ENCODE results near the gene KRT39. TPM values are rescaled to one million over a fixed set of nuclear protein-coding genes. Genes with fewer than 3 reads are reported as not detected.
A peak's percentile ranks its signal among the peaks of the same experiment; 100 is the strongest.

KRT39 gene
- total RNA-seq, 1 experiment from 2014 or later, result not detected

DNA sequence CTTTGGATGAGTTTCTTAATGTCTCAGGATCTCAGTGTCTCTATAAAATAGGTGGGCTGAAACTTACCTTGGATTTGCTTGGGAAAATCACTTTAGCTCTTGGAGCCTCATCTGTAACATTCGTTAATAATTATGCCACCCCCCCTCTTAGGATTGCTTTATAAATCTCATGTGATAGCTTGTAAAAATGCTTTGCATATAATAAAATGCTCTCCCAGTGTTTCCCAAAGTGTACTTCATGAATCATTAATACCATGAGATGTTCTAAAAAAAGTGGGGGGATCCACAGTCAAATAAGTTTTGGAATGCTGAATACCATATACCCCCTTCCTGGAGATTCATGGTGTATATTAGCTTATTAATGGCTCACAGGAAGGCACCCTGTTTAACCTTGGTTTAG lies 5.2 kb downstream of the KRT39 start:
- Histone ChIP-seq H3K4me1 (peaks cover 6% of the 10 kb centered on the region; the same call in 1 of the 2 replicates), H3K27ac (no peak overlapping the region), H3K9me3 (replicated peaks) (no peaks in the 10 kb centered on the region), H3K36me3 (no peaks in the 10 kb centered on the region), H3K4me3 (no peak overlapping the region), H3K27me3 (no peaks in the 10 kb centered on the region)
- no peak for DNase-seq

DNA sequence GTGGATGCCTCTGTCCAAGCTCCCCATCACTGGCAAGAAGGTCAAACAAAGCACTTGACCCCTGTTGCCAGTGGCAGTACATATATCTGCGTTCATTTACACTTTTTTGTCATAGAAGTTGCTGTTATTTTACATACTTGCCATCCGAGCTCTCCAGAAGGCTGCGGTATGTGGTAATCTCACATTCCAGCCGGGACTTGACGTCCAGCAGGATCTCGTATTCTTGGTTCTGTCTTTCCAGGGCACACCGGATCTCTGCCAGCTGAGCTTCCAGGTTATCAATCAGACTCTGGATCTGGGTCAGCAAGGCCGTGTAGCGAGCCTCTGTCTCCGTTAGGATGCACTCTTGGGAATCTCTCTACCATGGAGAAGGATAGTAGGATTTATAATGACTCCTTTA lies 6.6 kb downstream of the KRT39 start:
- H3K27me3 ChIP-seq, result no peaks in the 10 kb centered on the region
- no peak overlapping the region for H3K4me3 ChIP-seq

DNA sequence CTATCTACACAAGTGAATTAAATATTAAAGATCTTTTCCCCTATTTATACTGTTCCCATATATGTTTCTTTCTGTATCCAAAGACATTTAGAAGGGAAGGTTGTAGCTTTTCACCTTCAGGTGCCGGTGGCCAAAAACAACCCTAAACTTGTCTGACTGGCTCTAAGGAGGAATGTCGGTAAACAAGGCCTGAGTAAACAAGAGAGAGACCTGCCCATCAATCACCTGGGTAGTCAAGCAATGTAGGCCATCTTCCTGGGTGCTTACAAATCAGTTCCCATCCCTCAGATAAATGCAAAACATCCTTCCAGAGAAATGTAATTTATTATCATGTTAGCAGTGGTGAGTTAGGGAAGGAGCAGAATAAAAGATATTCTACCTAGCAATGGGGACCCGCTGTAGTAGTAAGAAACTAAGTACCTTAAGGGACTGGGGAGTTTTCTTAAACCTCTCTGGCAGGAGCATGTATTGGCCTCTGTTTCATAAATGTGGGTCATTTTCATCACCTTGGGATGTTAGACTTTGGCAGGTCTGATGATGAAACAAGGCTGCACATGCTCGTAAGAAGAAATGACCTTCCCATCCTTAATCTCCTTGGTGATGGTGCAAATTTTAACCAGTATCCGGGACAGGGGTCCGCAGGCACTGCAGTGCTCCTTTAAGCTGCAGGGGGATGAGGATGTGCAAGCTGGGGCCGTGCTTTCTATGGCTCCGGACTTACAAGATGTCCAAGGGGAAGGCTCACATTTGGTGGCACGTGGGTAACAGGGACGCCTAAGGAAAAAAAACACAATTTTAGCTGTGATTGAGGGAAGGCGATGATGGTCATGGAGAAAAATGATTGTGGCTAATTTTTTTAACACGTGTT lies 8.4 kb downstream of the KRT39 start:
- H3K27ac ChIP-seq, result no peak overlapping the region
- no peak overlapping the region for H3K4me3 ChIP-seq
- no peaks in the 10 kb centered on the region for H3K36me3 ChIP-seq
- H3K4me1 ChIP-seq, result peaks cover 6% of the 10 kb centered on the region
- H3K27me3 ChIP-seq, result no peaks in the 10 kb centered on the region
- DNase-seq, result no peak
- no peaks in the 10 kb centered on the region for H3K9me3 ChIP-seq (replicated peaks)

More for the DNA sequence above, 6.6 kb downstream of the KRT39 start:
- Histone ChIP-seq H3K36me3 (no peaks in the 10 kb centered on the region), H3K27ac (no peak overlapping the region), H3K9me3 (replicated peaks) (no peaks in the 10 kb centered on the region), H3K4me1 (peaks cover 6% of the 10 kb centered on the region; the same call in 1 of the 2 replicates)
- DNase-seq, result no peak

DNA sequence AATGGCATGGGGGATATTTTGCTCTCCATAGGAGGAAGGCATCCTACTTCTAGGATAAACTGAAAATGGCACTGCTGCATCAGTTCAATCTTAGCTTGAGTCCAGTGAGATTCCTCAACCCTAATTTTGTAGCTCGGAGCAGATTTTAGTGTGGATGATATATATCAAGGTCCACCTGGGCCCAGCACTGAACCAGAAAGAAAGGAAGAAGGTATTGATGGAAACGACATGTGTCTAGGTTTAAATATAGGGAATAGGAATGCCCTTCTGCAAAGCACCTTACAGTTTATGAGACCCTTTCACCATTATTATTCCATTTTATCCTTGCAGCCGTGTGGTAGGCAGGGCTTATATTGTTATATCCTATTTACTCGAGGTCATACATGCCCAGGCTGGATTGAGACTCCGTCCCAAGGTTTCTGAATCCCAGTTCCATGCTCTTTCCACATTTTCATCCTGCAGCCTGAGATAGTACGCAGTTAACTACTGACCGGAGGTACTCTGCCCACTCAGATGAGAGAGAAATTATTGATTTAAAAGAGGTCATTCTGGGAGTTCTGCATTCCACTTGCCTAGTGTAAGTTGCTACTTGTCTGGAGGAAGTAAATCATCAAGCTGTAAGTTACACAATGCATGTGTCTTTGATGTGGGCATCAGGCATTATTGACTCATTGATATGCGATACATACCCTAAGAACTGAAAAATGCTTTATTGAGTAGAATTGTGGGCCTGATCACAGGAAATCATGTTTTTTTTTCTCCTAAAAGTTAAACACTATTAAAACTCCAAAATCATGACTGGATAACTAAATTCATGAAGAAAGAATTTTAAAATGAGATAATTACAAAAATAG lies 10.1 kb downstream of the KRT39 start:
- DNase-seq, result no peak
- Histone ChIP-seq H3K27me3 (no peaks in the 10 kb centered on the region), H3K27ac (no peak overlapping the region), H3K36me3 (no peaks in the 10 kb centered on the region), H3K4me3 (no peak overlapping the region), H3K4me1 (peaks cover 23% of the 10 kb centered on the region), H3K9me3 (replicated peaks) (no peaks in the 10 kb centered on the region)

DNA sequence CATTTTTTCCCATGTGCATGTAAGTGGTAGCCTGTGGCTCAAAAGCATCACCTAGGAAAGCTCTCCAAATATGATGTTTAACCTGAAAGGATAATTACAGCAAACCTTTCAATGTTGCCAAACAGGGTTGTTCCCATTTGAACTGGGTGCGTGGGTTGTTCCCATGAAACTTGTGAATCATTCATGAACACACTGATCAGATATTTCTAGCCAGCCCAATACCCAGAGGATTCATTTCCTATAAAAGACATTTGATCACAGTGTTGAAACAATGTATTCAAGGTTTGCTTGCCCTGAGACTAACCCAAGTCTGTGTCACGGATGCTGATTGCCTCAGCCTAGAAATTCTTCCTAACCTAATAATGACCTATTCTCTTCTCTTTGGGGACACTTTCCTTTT lies 12.9 kb downstream of the KRT39 start:
- Histone ChIP-seq H3K4me3 (no peak overlapping the region), H3K9me3 (replicated peaks) (no peaks in the 10 kb centered on the region), H3K27ac (no peak overlapping the region), H3K4me1 (peaks cover 26% of the 10 kb centered on the region), H3K36me3 (no peaks in the 10 kb centered on the region), H3K27me3 (no peaks in the 10 kb centered on the region)
- no peak for DNase-seq

DNA sequence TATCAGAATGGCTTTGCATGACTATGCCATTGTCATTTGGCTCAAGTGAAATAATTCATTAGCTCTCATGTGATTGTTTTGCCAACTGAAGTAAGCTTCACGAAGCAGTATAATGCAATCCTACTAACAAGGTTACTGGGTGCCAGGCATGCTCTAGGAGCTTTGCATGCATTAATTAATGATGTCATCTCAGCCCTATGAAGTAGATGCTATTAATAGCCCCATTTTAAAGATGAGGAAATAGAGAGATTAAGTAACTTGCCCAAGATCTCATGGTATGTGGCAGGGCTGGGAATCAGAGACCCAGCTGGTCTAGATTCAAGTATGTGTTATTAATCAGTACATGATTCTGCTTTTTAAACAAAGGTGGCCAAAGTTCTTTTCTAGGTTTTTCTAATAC lies 14.1 kb downstream of the KRT39 start:
- DNase-seq, result peak in 1 of 2 experiments; percentile 20
- Histone ChIP-seq H3K27me3 (no peaks in the 10 kb centered on the region), H3K4me3 (no peak overlapping the region), H3K27ac (no peak overlapping the region), H3K9me3 (replicated peaks) (no peaks in the 10 kb centered on the region), H3K4me1 (peaks cover 26% of the 10 kb centered on the region), H3K36me3 (no peaks in the 10 kb centered on the region)

DNA sequence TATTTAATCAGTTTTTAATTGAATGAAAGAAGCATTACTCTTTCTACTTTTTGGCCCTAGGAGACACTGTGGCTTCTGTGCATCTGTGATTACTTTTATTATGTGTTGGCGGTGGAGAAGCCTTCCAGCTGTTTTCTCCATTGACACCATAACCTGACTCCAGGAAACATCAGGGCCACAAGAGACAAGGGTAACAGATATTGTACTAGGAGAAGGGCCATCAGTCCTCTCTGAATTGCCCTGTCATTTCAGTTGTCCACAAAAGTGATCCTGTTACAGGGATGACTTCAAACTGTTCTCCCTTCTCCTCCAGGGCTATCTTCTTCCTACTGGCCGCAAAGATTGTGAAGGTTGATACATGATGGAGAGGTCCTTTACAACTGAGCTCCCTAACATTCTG lies 14.6 kb downstream of the KRT39 start:
- no peaks in the 10 kb centered on the region for H3K36me3 ChIP-seq
- peaks cover 28% of the 10 kb centered on the region for H3K4me1 ChIP-seq
- no peak overlapping the region for H3K4me3 ChIP-seq
- no peaks in the 10 kb centered on the region for H3K9me3 ChIP-seq (replicated peaks)
- no peak overlapping the region for H3K27ac ChIP-seq
- DNase-seq, result peak in 1 of 2 experiments; percentile 9
- H3K27me3 ChIP-seq, result peaks cover 3% of the 10 kb centered on the region; the same call in 1 of the 2 replicates

DNA sequence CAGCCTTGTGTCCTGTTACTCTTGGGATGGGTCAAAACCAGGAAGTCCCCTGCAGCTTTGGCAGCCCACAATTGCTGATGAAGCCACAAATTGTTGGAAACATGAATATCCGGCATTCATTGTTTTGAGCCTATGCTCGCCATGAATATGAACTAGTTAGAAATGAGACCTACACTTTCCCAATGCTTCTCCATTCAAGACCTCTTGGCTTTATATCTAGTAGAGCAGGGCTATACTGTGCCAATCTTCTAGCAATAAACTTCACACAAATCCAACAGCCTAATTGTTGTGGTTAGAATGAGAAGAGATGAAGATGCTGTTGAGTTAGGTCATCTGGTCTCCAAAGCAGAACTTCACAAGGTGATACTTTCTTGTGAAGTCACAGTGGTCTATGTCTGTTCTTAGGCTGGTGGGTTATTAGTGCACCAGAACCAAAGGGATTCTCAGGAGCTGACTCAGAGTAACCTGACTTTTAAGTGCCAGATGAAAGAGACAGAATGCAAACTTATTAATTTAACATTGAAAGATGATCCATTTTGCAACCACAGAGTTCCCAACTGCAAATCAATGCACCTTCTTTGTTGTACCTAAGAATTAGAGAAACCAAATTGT lies 15.6 kb downstream of the KRT39 start:
- Histone ChIP-seq H3K9me3 (replicated peaks) (no peaks in the 10 kb centered on the region), H3K4me3 (no peak overlapping the region), H3K27me3 (peaks cover 3% of the 10 kb centered on the region; the same call in 1 of the 2 replicates), H3K27ac (no peak overlapping the region), H3K4me1 (peaks cover 25% of the 10 kb centered on the region), H3K36me3 (no peaks in the 10 kb centered on the region)
- DNase-seq, result no peak

DNA sequence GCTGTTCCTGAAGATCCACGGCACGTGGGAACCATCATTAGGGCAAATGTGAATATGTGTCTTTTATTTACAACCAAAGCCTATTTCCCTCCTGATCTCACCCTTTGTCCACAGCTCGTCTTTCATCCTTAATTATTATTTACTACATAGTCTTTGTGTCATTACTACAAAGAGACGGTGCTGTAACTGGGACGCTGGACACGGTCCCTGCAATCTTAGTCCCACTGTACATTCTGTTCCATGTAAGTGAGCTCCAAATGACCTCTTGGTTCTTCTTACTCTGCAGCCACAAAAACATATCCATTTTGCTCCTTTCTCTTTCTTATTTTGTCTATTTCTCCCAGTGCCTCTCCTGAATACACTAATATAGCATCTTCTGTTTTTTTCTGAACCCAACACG lies 16.6 kb downstream of the KRT39 start:
- Histone ChIP-seq H3K27me3 (peaks cover 3% of the 10 kb centered on the region; the same call in 1 of the 2 replicates), H3K9me3 (replicated peaks) (no peaks in the 10 kb centered on the region), H3K4me3 (no peak overlapping the region), H3K27ac (no peak overlapping the region), H3K4me1 (peaks cover 25% of the 10 kb centered on the region), H3K36me3 (no peaks in the 10 kb centered on the region)
- no peak for DNase-seq

DNA sequence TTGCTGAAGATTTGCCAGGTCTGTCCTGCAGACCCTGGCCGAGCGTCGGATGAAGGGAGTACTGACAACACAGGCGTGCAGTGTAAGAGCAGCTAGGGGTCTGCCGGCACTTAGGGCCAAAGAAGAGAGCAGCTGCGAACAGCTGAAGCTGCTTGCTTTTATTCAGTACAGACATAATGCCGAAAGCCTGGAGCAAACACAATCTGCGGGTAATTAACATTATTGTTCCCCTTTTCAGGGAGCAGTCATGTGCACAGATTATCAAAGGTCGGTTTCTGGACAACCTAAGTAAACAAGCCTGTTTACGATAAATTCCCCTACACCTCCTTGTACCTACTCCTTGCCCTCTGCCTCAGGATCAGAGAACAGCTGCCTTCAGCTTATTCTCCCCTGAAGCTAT lies 17.3 kb downstream of the KRT39 start:
- no peaks in the 10 kb centered on the region for H3K36me3 ChIP-seq
- no peaks in the 10 kb centered on the region for H3K9me3 ChIP-seq (replicated peaks)
- H3K27ac ChIP-seq, result peak overlapping the region; percentile 22; the same call in 1 of the 2 replicates
- H3K4me3 ChIP-seq, result peak overlapping the region; percentile 44
- H3K4me1 ChIP-seq, result peaks cover 25% of the 10 kb centered on the region
- H3K27me3 ChIP-seq, result peaks cover 3% of the 10 kb centered on the region; the same call in 1 of the 2 replicates
- DNase-seq, result peak; percentile 57 to 74

DNA sequence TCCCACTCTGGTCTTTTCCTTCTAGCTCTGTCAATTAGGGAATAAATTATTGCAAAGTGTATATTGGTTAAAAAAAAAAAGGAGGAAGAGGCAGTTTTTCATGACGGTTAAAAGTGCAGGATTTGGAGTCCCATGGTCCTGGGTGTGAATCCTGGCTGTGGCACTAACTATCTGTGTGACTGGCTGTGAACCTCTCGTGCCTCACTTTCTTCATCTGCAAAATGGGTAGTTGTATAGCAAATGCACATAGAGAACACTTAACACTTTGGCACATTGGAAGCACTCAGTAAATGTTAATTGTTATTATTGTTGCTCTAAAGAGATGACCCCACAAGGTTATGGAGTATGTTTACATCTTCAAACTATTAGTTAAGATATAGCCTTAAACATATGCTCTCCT lies 18.8 kb downstream of the KRT39 start:
- Histone ChIP-seq H3K27ac (no peak overlapping the region), H3K9me3 (replicated peaks) (no peaks in the 10 kb centered on the region), H3K4me3 (no peak overlapping the region), H3K36me3 (no peaks in the 10 kb centered on the region), H3K27me3 (peaks cover 3% of the 10 kb centered on the region; the same call in 1 of the 2 replicates), H3K4me1 (peaks cover 21% of the 10 kb centered on the region)
- DNase-seq, result no peak

DNA sequence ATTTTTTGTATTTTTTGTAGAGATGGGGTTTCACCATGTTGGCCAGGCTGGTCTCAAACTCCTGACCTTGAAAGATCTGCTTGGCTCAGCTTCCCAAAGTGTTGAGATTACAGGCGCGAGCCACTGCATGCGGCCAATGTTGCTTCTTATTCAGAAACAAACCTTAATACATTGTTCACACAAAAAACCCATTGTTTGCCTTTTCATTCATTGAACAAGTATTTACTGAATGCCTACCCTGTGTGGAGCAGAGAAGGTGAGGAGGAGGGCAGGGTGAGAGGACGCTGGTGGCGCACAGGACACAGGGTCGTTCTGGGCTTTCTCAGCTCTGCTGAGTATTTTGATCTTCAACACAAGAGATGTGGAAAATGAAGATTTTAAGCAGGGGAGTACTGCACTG lies 21.3 kb downstream of the KRT39 start:
- peaks cover 3% of the 10 kb centered on the region; the same call in 1 of the 2 replicates for H3K27me3 ChIP-seq
- no peak overlapping the region for H3K27ac ChIP-seq
- no peak for DNase-seq
- H3K4me1 ChIP-seq, result peaks cover 8% of the 10 kb centered on the region
- H3K9me3 ChIP-seq (replicated peaks), result no peaks in the 10 kb centered on the region
- no peaks in the 10 kb centered on the region for H3K36me3 ChIP-seq
- no peak overlapping the region for H3K4me3 ChIP-seq

DNA sequence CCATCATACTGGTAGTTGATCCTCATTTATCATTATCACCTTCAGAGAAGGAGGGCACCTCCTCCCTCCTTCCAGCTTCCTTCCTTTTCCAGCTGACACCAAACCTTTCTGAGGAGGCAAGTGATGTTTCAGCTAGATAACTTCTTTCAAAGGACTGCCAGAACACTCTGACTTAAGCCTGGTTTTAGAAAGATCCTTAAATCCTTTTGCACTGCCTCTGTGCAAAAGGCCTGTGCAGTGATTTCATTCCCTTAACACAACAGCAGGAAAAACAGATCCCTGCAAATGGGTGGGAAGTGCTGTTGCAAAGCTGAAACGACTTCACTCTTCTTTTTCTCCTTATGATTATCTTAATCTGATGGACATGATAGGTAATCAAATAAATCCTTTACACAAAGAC lies 22.2 kb downstream of the KRT39 start:
- DNase-seq, result no peak
- Histone ChIP-seq H3K4me1 (peaks cover 8% of the 10 kb centered on the region), H3K9me3 (replicated peaks) (no peaks in the 10 kb centered on the region), H3K4me3 (no peak overlapping the region), H3K36me3 (no peaks in the 10 kb centered on the region), H3K27me3 (peaks cover 3% of the 10 kb centered on the region; the same call in 1 of the 2 replicates), H3K27ac (no peak overlapping the region)

DNA sequence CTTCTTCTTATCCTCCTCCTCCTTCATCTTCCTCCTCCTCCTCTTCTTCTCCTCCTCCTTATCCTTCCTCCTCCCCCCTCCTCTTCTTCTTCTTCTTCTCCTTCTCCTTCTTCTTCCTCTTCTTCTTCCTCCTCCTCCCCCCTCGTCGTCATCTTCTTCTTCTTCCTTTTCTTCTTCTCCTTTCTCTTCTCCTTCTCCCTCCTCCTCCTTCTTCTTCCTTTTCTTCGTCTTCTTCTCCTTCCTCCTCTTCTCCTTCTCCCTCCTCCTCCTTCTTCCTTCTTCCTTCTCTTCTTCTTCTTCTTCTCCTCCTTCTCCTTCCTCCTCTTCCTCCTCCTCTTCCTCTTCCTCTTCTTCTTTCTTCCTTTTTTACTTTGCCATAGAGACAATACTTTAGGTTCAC lies 24.2 kb downstream of the KRT39 start:
- Histone ChIP-seq H3K36me3 (no peaks in the 10 kb centered on the region), H3K9me3 (replicated peaks) (no peaks in the 10 kb centered on the region), H3K27ac (no peak overlapping the region), H3K27me3 (peaks cover 3% of the 10 kb centered on the region; the same call in 1 of the 2 replicates), H3K4me1 (peaks cover 5% of the 10 kb centered on the region; the same call in 1 of the 2 replicates), H3K4me3 (no peak overlapping the region)
- DNase-seq, result no peak
